ENCODE results near the gene BNIP3.
A peak's percentile ranks its signal among the peaks of the same experiment; 100 is the strongest.
"Not testable (repeated sequence)": the region's sequence is repeated elsewhere in the genome, so short reads cannot be mapped to it uniquely, and the experiment has no call there.

The BNIP3 gene

GRCh38 chr10:132001238-132001972 lies 19.7 kb upstream of the BNIP3 start:
- no peak for DNase-seq

- no peak for DNase-seq
Measured at GRCh38 chr10:131998845-131999681, 17.3 kb upstream of the BNIP3 start.

- DNase-seq, result no peak
Measured at GRCh38 chr10:131998050-131998844, 16.5 kb upstream of the BNIP3 start.

GRCh38 chr10:131997366-131998049 lies 15.8 kb upstream of the BNIP3 start:
- DNase-seq, result no peak

- DNase-seq, result no peak
Measured at GRCh38 chr10:131996466-131997365, 15.0 kb upstream of the BNIP3 start.

- no peak for DNase-seq
Measured at GRCh38 chr10:131994435-131994834, 12.7 kb upstream of the BNIP3 start.

GRCh38 chr10:131993275-131993674 lies 11.6 kb upstream of the BNIP3 start:
- DNase-seq, result no peak

- DNase-seq, result no peak
Measured at GRCh38 chr10:131991726-131992125, 10.0 kb upstream of the BNIP3 start.

GRCh38 chr10:131987786-131988185 lies 6.1 kb upstream of the BNIP3 start:
- not testable (repeated sequence) for DNase-seq

- DNase-seq, result not testable (repeated sequence)
Measured at GRCh38 chr10:131987301-131987700, 5.6 kb upstream of the BNIP3 start.

GRCh38 chr10:131986851-131987250 lies 5.1 kb upstream of the BNIP3 start:
- DNase-seq, result not testable (repeated sequence)

GRCh38 chr10:131983780-131984179 lies 2.1 kb upstream of the BNIP3 start:
- no peak for DNase-seq

GRCh38 chr10:131982796-131983195 lies 1.1 kb upstream of the BNIP3 start:
- no peak for DNase-seq

- DNase-seq, result no peak
Measured at GRCh38 chr10:131982185-131982756, 548 bp upstream of the BNIP3 start.

- peak; percentile 35 for DNase-seq
Measured at GRCh38 chr10:131980761-131981428, 828 bp downstream of the BNIP3 start.

- DNase-seq, result no peak
Measured at GRCh38 chr10:131980321-131980720, 1.4 kb downstream of the BNIP3 start.

- DNase-seq, result no peak
Measured at GRCh38 chr10:131979821-131980270, 1.9 kb downstream of the BNIP3 start.

GRCh38 chr10:131979336-131979735 lies 2.4 kb downstream of the BNIP3 start:
- DNase-seq, result no peak

- DNase-seq, result no peak
Measured at GRCh38 chr10:131978851-131979250, 2.9 kb downstream of the BNIP3 start.

- no peak for DNase-seq
Measured at GRCh38 chr10:131978366-131978765, 3.4 kb downstream of the BNIP3 start.
